Heart right ventricle (tissue), 16 donors: ENCODE measurements around the gene MAN1A1. TPM values are rescaled to one million over a fixed set of nuclear protein-coding genes. Genes with fewer than 3 reads are reported as not detected.

Source experiments
- ATAC-seq, 8 donors: fragments of 200-7000 bp; cut with Tn5 transposase; one replicate each; pipeline ENCODE4 v1.9.1; 2020; ENCODE audit warnings: mild to moderate bottlenecking in 8 of 8, moderate library complexity in 8 of 8, moderate number of reproducible peaks in 1 of 8
- DNase-seq, 2 donors: peaks; one replicate each; pipeline ENCODE4 v3.0.0-alpha.2; 2020
- H3K27ac ChIP-seq, 10 donors: fragments of 200-600 bp; sonication (generic) in 2 of 10; one replicate each; pipeline versions ENCODE4 v1.5.0 to v1.8.0; 2020 to 2022; ENCODE audit warnings: mild to moderate bottlenecking in 3 of 10
- H3K27me3 ChIP-seq, 7 donors: fragments of 200-600 bp; one replicate each; pipeline ENCODE4 v1.8.0; 2021 to 2022; ENCODE audit warnings: mild to moderate bottlenecking in 2 of 7
- H3K36me3 ChIP-seq, 9 donors: fragments of 200-600 bp; sonication (generic) in 1 of 9; one replicate each; pipeline versions ENCODE4 v1.5.0 to v1.8.0; 2020 to 2022; ENCODE audit warnings: mild to moderate bottlenecking in 2 of 9
- H3K4me1 ChIP-seq, 9 donors: fragments of 200-600 bp; sonication (generic) in 1 of 9; one replicate each; pipeline versions ENCODE4 v1.5.0 to v1.8.0; 2020 to 2022; ENCODE audit warnings: mild to moderate bottlenecking in 4 of 9
- H3K4me3 ChIP-seq, 10 donors: fragments of 200-600 bp; sonication (generic) in 2 of 10; one replicate each; pipeline versions ENCODE4 v1.5.0 to v1.8.0; 2020 to 2022; ENCODE audit warnings: mild to moderate bottlenecking in 7 of 10, moderate library complexity in 2 of 10
- H3K9me3 ChIP-seq, 11 donors: fragments of 200-600 bp in 10 of 11; sonication (generic) in 2 of 11; one replicate each; pipeline versions ENCODE4 v1.5.0 to v1.8.0; 2013 to 2022; ENCODE audit warnings: mild to moderate bottlenecking in 2 of 11, control low read depth in 1 of 11, moderate library complexity in 1 of 11
- CTCF ChIP-seq, 9 donors: fragments of 200-600 bp; sonication (generic) in 2 of 9; IDR thresholded peaks; one replicate each; pipeline versions ENCODE4 v1.5.0 to v1.8.0; 2021 to 2022; ENCODE audit warnings: antibody characterized with exemption in 9 of 9, mild to moderate bottlenecking in 5 of 9, moderate library complexity in 1 of 9
- WGBS, 2 donors: extraction: QIAGEN DNeasy Blood & Tissue Kit; methylation state at CpG; one replicate each; pipeline ENCODE4 v1.1.7; 2013; ENCODE audit warnings: inconsistent platforms in 1 of 2; 5-methylcytosine and 5-hydroxymethylcytosine counted together
- intact Hi-C, 10 donors: fragments of 100-400 bp; cut with DNase I; formaldehyde crosslinking; loops; one replicate each; pipeline versions ENCODE4 v1.11.1 to v1.14.2; 2022
- polyA plus RNA-seq, 2 donors: library from polyadenylated mRNA; stranded (reverse); fragments of 200-250 nt; gene quantifications; one replicate each; pipeline ENCODE4 v1.2.3, GENCODE V29; 2013
- total RNA-seq, 10 donors: library from RNA; stranded (reverse); fragmentation: NEBNext Ultra II Directional in 3 of 10; extraction: Animal tissue kit (Norgen Biotek cat#: 25700) in 3 of 10; gene quantifications; one replicate each; pipeline versions ENCODE4 v1.2.1 to v1.2.4, GENCODE V29; 2021 to 2023
- donor health status: Arrhythmogenic right ventricular cardiomyopathy.
- donor health status: ischemic (EF 13 %, LVEDD 7.1; RV severe dilation, severe dysfunction).
- donor health status: healthy with polysubstance abuse.
- donor health status: DM: no; HTN: yes; CAD: no.
- donor health status: DM: no; HTN: no; CAD: no.
- donor health status: ischemic (EF 25% LVEDD 6.9; RV normal size, moderate dysfunction).
- donor health status: ischemic (EF 25% LVEDD 5.7; RV mildly dilated, moderate dysfunction).
- donor health status: healthy.
- donor health status: DM: yes; HTN: yes; CAD: no.
- donor health status: Ischemic cardiomyopathy.
- donor health status: ischemic (EF 35%, LVEDD 5.7; RV mildly dilated, moderate dysfunction).
- donor health status: nonischemic (EF 11% LVEDD 7.7; RV severe dilation, severe dysfunction).
- donor health status: DM: yes; HTN: yes; CAD: no.
- donor health status: PGD.
- donor health status: ischemic (EF 29% LVEDD 5.4; RV normal size, mild dysfunction).
- donor health status: nonischemic (EF 23%, LVEDD 6.1; RV moderate dilation, normal function).

MAN1A1 gene
- total and polyA plus RNA-seq, 12 donors, result 6.2 to 22.0 (median 10.2) TPM

DNA sequence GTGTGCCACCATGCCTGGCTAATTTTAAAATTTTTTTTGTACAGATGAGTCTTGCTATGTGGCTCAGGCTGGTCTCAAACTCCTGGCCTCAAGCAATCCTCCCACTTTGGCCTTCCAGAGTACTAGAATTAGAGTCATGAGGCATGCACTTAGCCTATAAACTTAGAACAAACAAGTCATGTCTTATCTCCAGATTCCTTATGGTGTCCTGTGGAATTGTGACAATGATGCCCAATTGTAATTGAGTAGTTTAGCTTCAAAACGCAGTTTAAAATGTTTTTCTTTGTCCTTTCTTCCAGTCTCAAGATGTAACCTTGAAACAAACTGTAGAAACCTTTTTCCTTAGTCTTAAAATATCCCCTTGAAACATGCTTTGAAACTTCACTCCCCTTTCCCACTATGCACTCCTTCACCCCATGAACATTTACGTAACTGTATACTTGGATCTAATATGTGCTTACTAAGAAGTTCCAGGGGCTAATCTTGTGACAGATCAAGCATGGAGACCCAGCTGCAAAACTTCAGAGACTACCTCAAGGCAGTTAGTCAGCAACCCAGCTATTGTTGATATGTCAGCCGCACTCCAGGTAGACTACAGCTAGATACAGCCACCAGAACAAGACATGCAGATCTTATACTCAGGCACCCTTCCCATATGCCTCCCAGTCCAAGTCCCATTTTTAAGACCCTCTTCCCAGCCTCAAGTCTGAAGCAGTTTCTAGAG, 46.2 kb downstream of the MAN1A1 start:
- WGBS, 2 donors, result 93 to 95% methylated on average over 3 of the region's 3 CpGs
- no peak for DNase-seq
- TF ChIP-seq CTCF (IDR thresholded peaks at IDR 0.05), result no peak
- Histone ChIP-seq H3K4me3 (no peak overlapping the region), H3K9me3 (no peaks in the 10 kb centered on the region), H3K4me1 (peaks cover 0 to 7% (median 0%) of the 10 kb centered on the region in 9 donors), H3K36me3 (peaks cover 0 to 44% (median 8%) of the 10 kb centered on the region in 9 donors), H3K27ac (no peak overlapping the region), H3K27me3 (no peaks in the 10 kb centered on the region)
- ATAC-seq, result no peak
- intact Hi-C loops, result no loop called here

DNA sequence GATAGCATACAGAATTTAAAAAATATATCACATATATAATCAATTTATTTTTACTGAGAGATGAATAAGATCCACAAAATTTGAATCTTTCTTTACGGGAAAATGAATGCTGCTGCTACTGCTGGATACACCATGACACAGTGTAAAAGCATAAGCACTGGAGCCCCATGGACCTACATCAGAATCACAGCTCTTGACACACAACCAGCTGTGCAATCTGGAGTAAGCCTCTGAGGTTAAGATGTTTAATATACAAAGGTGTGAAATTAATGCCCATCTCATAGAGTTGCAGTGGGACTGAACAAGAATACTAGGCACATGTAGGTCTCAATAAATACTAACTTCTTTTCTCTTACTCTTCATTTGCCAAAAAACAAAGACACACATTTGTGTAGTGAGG, 48.1 kb downstream of the MAN1A1 start:
- TF ChIP-seq CTCF (IDR thresholded peaks at IDR 0.05), result no peak
- DNase-seq, result no peak
- Histone ChIP-seq H3K36me3 (peaks cover 0 to 41% (median 8%) of the 10 kb centered on the region in 9 donors), H3K27me3 (no peaks in the 10 kb centered on the region), H3K4me1 (peaks cover 0 to 11% (median 5%) of the 10 kb centered on the region in 9 donors), H3K9me3 (no peaks in the 10 kb centered on the region), H3K27ac (no peak overlapping the region), H3K4me3 (no peak overlapping the region)
- 96 to 98% methylated on average over 1 of the region's 1 CpG for WGBS, 2 donors
- no peak for ATAC-seq
- intact Hi-C loops, result no loop called here

DNA sequence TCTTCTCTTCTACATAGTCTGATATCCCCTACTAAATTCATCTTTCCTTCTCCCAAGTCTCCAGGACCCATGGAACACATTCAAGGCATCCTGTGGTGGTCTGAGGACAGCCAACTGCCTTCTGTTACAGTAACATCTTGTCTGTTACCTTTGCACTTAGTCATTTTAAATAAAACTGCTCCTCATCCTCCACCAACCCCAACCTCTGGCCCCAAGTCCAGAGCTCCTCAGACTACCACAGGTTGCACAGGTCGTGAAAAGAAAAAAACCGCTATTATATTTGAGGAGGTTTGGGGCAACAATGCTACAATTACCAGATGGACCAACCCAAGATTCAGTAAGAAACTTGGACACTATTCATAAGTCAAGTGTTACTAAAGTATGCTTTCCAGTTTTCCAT, 49.9 kb downstream of the MAN1A1 start:
- H3K27ac ChIP-seq, result no peak overlapping the region
- no peak for ATAC-seq
- H3K27me3 ChIP-seq, result no peaks in the 10 kb centered on the region
- WGBS, 2 donors, result 93 to 97% methylated on average over 2 of the region's 2 CpGs
- H3K4me3 ChIP-seq, result no peak overlapping the region
- H3K4me1 ChIP-seq, result peaks cover 6 to 26% (median 16%) of the 10 kb centered on the region in 9 donors
- intact Hi-C loops, result no loop called here
- no peaks in the 10 kb centered on the region for H3K9me3 ChIP-seq
- no peak for TF ChIP-seq CTCF (IDR thresholded peaks at IDR 0.05)
- H3K36me3 ChIP-seq, result peaks cover 0 to 32% (median 0%) of the 10 kb centered on the region in 9 donors
- DNase-seq, result no peak

GRCh38 chr6:119297049-119297448, 52.5 kb downstream of the MAN1A1 start:
- Histone ChIP-seq H3K27me3 (no peaks in the 10 kb centered on the region), H3K27ac (no peak overlapping the region), H3K4me1 (peaks cover 6 to 27% (median 16%) of the 10 kb centered on the region in 9 donors), H3K4me3 (no peak overlapping the region), H3K36me3 (peaks cover 0 to 32% (median 0%) of the 10 kb centered on the region in 9 donors), H3K9me3 (no peaks in the 10 kb centered on the region)
- intact Hi-C loops, result no loop called here
- no peak for TF ChIP-seq CTCF (IDR thresholded peaks at IDR 0.05)
- DNase-seq, result no peak
- ATAC-seq, result no peak
